Heart right ventricle (tissue), 16 donors: ENCODE results near the gene RET. TPM values are rescaled to one million over a fixed set of nuclear protein-coding genes. Genes with fewer than 3 reads are reported as not detected.

Source experiments
- ATAC-seq, 8 donors: fragments of 200-7000 bp; cut with Tn5 transposase; one replicate each; pipeline ENCODE4 v1.9.1; 2020; ENCODE audit warnings: mild to moderate bottlenecking in 8 of 8, moderate library complexity in 8 of 8, moderate number of reproducible peaks in 1 of 8
- DNase-seq, 2 donors: peaks; one replicate each; pipeline ENCODE4 v3.0.0-alpha.2; 2020
- H3K27ac ChIP-seq, 10 donors: fragments of 200-600 bp; sonication (generic) in 2 of 10; one replicate each; pipeline versions ENCODE4 v1.5.0 to v1.8.0; 2020 to 2022; ENCODE audit warnings: mild to moderate bottlenecking in 3 of 10
- H3K27me3 ChIP-seq, 7 donors: fragments of 200-600 bp; one replicate each; pipeline ENCODE4 v1.8.0; 2021 to 2022; ENCODE audit warnings: mild to moderate bottlenecking in 2 of 7
- H3K36me3 ChIP-seq, 9 donors: fragments of 200-600 bp; sonication (generic) in 1 of 9; one replicate each; pipeline versions ENCODE4 v1.5.0 to v1.8.0; 2020 to 2022; ENCODE audit warnings: mild to moderate bottlenecking in 2 of 9
- H3K4me1 ChIP-seq, 9 donors: fragments of 200-600 bp; sonication (generic) in 1 of 9; one replicate each; pipeline versions ENCODE4 v1.5.0 to v1.8.0; 2020 to 2022; ENCODE audit warnings: mild to moderate bottlenecking in 4 of 9
- H3K4me3 ChIP-seq, 10 donors: fragments of 200-600 bp; sonication (generic) in 2 of 10; one replicate each; pipeline versions ENCODE4 v1.5.0 to v1.8.0; 2020 to 2022; ENCODE audit warnings: mild to moderate bottlenecking in 7 of 10, moderate library complexity in 2 of 10
- H3K9me3 ChIP-seq, 11 donors: fragments of 200-600 bp in 10 of 11; sonication (generic) in 2 of 11; one replicate each; pipeline versions ENCODE4 v1.5.0 to v1.8.0; 2013 to 2022; ENCODE audit warnings: mild to moderate bottlenecking in 2 of 11, control low read depth in 1 of 11, moderate library complexity in 1 of 11
- WGBS, 2 donors: extraction: QIAGEN DNeasy Blood & Tissue Kit; methylation state at CpG; one replicate each; pipeline ENCODE4 v1.1.7; 2013; ENCODE audit warnings: inconsistent platforms in 1 of 2; 5-methylcytosine and 5-hydroxymethylcytosine counted together
- intact Hi-C, 10 donors: fragments of 100-400 bp; cut with DNase I; formaldehyde crosslinking; loops; one replicate each; pipeline versions ENCODE4 v1.11.1 to v1.14.2; 2022
- long read RNA-seq, 3 donors: library from polyadenylated mRNA; unstranded; transcript quantifications; one replicate each; pipeline ENCODE4 v2.0.0, GENCODE V29; 2020 to 2021
- polyA plus RNA-seq, 2 donors: library from polyadenylated mRNA; stranded (reverse); fragments of 200-250 nt; gene quantifications; one replicate each; pipeline ENCODE4 v1.2.3, GENCODE V29; 2013
- total RNA-seq, 10 donors: library from RNA; stranded (reverse); fragmentation: NEBNext Ultra II Directional in 3 of 10; extraction: Animal tissue kit (Norgen Biotek cat#: 25700) in 3 of 10; gene quantifications; one replicate each; pipeline versions ENCODE4 v1.2.1 to v1.2.4, GENCODE V29; 2021 to 2023
- TF ChIP-seq, protein P1 (sequence below), 9 donors: fragments of 200-600 bp; sonication (generic) in 2 of 9; IDR thresholded peaks; one replicate each; pipeline versions ENCODE4 v1.5.0 to v1.8.0; 2021 to 2022; ENCODE audit warnings: antibody characterized with exemption in 9 of 9, mild to moderate bottlenecking in 5 of 9, moderate library complexity in 1 of 9
- donor health status: Arrhythmogenic right ventricular cardiomyopathy.
- donor health status: ischemic (EF 13 %, LVEDD 7.1; RV severe dilation, severe dysfunction).
- donor health status: healthy with polysubstance abuse.
- donor health status: DM: no; HTN: yes; CAD: no.
- donor health status: DM: no; HTN: no; CAD: no.
- donor health status: ischemic (EF 25% LVEDD 6.9; RV normal size, moderate dysfunction).
- donor health status: ischemic (EF 25% LVEDD 5.7; RV mildly dilated, moderate dysfunction).
- donor health status: healthy.
- donor health status: DM: yes; HTN: yes; CAD: no.
- donor health status: Ischemic cardiomyopathy.
- donor health status: ischemic (EF 35%, LVEDD 5.7; RV mildly dilated, moderate dysfunction).
- donor health status: nonischemic (EF 11% LVEDD 7.7; RV severe dilation, severe dysfunction).
- donor health status: DM: yes; HTN: yes; CAD: no.
- donor health status: PGD.
- donor health status: ischemic (EF 29% LVEDD 5.4; RV normal size, mild dysfunction).
- donor health status: nonischemic (EF 23%, LVEDD 6.1; RV moderate dilation, normal function).

Gene RET
- 1 to 10 TPM in 8 of 10 donors, under 1 TPM in 2; 0.67 to 2.6 (median 1.2) TPM for total RNA-seq
- polyA plus RNA-seq = 1 to 10 TPM in 1 of 2 donors, under 1 TPM in 1; 0.38 to 2.3 TPM
- long read RNA-seq, donor 1, full-length matches to known transcripts = 2 of 8 reads
- long read RNA-seq, donor 1, partial matches to known transcripts = 5 of 8 reads
- long read RNA-seq, donor 1, other reads (novel, unspliced or antisense) = 1 of 8 reads
- long read RNA-seq, donor 2, full-length matches to known transcripts = 1 of 2 reads
- long read RNA-seq, donor 2, partial matches to known transcripts = 0 of 2 reads
- long read RNA-seq, donor 2, other reads (novel, unspliced or antisense) = 1 of 2 reads
- long read RNA-seq, donor 3, full-length matches to known transcripts = 2 of 11 reads
- long read RNA-seq, donor 3, partial matches to known transcripts = 7 of 11 reads
- long read RNA-seq, donor 3, other reads (novel, unspliced or antisense) = 2 of 11 reads

DNA sequence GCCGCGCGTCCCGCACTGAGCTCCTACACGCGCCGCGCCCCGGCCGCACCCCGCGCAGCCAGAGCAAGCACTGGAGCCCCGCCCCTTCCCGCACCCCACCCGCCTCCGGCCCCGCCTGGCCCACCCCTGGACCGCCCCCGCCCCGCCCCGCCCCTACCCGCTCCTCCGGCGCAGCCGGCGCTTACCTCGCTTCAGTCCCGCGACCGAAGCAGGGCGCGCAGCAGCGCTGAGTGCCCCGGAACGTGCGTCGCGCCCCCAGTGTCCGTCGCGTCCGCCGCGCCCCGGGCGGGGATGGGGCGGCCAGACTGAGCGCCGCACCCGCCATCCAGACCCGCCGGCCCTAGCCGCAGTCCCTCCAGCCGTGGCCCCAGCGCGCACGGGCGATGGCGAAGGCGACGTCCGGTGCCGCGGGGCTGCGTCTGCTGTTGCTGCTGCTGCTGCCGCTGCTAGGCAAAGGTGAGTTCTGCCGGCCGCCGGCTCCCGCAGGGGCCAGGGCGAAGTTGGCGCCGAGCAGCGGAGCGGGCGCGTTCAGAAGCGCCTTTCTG lies at the start of gene RET:
Gene RET, plus strand, starts transcription at position 194 of the 545 bp plus-strand sequence. Its CDS starts 190 bp downstream, at position 384.
- DNase-seq (peak; percentile 18 to 67), ATAC-seq (peak in 7 of 8 donors; percentile 26 to 89 (median 54))
- Histone ChIP-seq H3K4me1 (peaks cover 0 to 20% (median 8%) of the 10 kb centered on the region in 9 donors), H3K9me3 (no peaks in the 10 kb centered on the region), H3K27me3 (peaks cover 4 to 99% (median 81%) of the 10 kb centered on the region in 7 donors), H3K4me3 (peak within 1 kb of the TSS; percentile 18 to 63 (median 51)), H3K27ac (peak within 1 kb of the TSS in 2 of 10 donors; percentile 49 to 58), H3K36me3 (no peaks in the 10 kb centered on the region)
- TF ChIP-seq, protein P1, sequence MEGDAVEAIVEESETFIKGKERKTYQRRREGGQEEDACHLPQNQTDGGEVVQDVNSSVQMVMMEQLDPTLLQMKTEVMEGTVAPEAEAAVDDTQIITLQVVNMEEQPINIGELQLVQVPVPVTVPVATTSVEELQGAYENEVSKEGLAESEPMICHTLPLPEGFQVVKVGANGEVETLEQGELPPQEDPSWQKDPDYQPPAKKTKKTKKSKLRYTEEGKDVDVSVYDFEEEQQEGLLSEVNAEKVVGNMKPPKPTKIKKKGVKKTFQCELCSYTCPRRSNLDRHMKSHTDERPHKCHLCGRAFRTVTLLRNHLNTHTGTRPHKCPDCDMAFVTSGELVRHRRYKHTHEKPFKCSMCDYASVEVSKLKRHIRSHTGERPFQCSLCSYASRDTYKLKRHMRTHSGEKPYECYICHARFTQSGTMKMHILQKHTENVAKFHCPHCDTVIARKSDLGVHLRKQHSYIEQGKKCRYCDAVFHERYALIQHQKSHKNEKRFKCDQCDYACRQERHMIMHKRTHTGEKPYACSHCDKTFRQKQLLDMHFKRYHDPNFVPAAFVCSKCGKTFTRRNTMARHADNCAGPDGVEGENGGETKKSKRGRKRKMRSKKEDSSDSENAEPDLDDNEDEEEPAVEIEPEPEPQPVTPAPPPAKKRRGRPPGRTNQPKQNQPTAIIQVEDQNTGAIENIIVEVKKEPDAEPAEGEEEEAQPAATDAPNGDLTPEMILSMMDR (IDR thresholded peaks at IDR 0.05) = no peak
- intact Hi-C loops = loop anchor here in 2 of 10 donors (5.0 to 10.0 kb wide), 3 partner anchors 112 to 210 kb away; no protein-coding TSS in a partner anchor
- WGBS, 2 donors = 1% methylated on average over 60 to 78 of the region's 78 CpGs

DNA sequence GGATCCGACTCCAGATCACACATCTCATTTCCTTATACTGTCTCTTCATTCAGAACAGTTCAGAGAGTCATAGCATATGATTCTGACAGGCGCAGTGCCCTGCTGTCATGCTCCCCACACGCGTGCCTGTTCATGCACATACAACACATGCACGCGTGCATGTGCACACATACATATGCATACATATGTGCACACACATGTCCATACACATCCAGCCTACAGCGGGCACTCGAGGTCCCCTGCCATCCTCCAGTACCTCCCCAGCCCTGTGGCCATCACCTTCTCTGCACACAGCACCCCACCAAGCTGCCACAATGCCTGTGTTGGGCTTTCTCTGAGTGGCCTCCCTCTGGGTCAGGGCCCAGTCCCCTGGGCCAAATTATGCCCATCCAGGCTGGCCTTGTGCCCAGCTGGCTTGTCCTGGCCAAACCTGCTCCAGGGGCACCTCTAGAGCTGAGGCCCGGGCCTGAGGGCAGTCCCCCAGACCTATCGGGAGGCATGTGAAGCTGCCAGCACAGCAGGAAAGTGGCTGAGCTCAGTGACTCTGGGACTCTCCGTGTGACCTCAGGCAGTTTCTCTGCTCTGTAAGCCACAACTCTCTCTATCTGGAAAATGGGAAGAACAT lies 49.4 kb upstream of the RET start:
- TF ChIP-seq, protein P1 (IDR thresholded peaks at IDR 0.05) = no peak
- intact Hi-C loops = no loop called here
- peaks cover 0 to 5% (median 0%) of the 10 kb centered on the region in 9 donors for H3K4me1 ChIP-seq
- H3K9me3 ChIP-seq = peaks cover 0 to 22% (median 4%) of the 10 kb centered on the region in 11 donors
- peak in 1 of 8 donors; percentile 37 for ATAC-seq
- DNase-seq = no peak
- no peak overlapping the region for H3K4me3 ChIP-seq
- H3K36me3 ChIP-seq = no peaks in the 10 kb centered on the region
- 75 to 77% methylated on average over 11 of the region's 11 CpGs for WGBS, 2 donors
- H3K27ac ChIP-seq = no peak overlapping the region
- H3K27me3 ChIP-seq = peaks cover 0 to 57% (median 24%) of the 10 kb centered on the region in 7 donors

DNA sequence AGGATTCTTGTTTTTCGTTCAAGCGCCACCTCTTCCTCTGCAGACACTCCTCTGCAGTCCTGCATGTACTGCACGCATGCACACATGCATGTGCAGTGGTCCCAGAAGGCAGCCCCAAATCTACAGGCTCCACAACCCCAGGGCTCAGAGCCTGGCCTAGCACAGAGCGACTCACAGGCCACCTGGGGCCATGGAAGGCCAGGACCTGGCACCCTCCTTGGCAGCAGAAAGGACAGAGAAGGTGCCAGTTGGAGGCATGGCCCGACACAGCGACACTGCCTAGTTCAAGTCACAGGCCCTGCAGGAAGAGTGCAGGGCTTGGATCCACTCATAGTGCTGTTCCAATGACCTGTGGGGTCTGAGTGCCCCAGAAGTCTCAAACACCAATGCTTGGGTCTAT lies 48.7 kb upstream of the RET start:
- no peak overlapping the region for H3K27ac ChIP-seq
- 91 to 94% methylated on average over 6 of the region's 6 CpGs for WGBS, 2 donors
- ATAC-seq = peak in 2 of 8 donors; percentile 17
- H3K36me3 ChIP-seq = no peaks in the 10 kb centered on the region
- intact Hi-C loops = no loop called here
- TF ChIP-seq, protein P1 (IDR thresholded peaks at IDR 0.05) = no peak
- DNase-seq = no peak
- peaks cover 0 to 52% (median 24%) of the 10 kb centered on the region in 7 donors for H3K27me3 ChIP-seq
- no peak overlapping the region for H3K4me3 ChIP-seq
- H3K4me1 ChIP-seq = peaks cover 0 to 5% (median 0%) of the 10 kb centered on the region in 9 donors
- H3K9me3 ChIP-seq = peaks cover 0 to 29% (median 11%) of the 10 kb centered on the region in 11 donors

DNA sequence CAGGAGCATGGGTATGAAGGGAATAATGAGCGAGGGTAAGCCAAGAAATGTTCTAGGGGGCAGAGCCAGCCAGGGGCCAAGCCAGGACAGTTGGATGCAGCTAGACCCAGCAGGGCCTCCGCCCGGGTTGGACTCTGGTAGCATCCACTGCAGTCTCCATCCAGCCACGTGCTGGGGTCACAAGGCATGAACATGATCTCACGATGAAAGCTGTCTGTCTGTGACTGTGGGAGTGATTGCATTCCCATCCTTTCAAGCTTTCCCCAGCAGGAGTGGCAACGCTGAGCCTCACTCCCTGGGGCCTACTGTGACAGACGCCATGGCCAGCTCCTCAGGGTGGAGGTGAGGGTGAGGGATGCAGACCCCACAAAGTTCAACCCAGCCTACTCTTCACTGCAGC lies 47.8 kb upstream of the RET start:
- DNase-seq (no peak), ATAC-seq (no peak)
- Histone ChIP-seq H3K9me3 (peaks cover 0 to 38% (median 12%) of the 10 kb centered on the region in 11 donors), H3K27me3 (peaks cover 0 to 44% (median 24%) of the 10 kb centered on the region in 7 donors), H3K36me3 (no peaks in the 10 kb centered on the region), H3K27ac (no peak overlapping the region), H3K4me3 (no peak overlapping the region), H3K4me1 (peaks cover 0 to 5% (median 0%) of the 10 kb centered on the region in 9 donors)
- 76 to 81% methylated on average over 7 of the region's 7 CpGs for WGBS, 2 donors
- intact Hi-C loops = no loop called here
- TF ChIP-seq, protein P1 (IDR thresholded peaks at IDR 0.05) = no peak
